Measurements from ENCODE around the gene FKRP. TPM values are rescaled to one million over a fixed set of nuclear protein-coding genes. Genes with fewer than 3 reads are reported as not detected.

Gene FKRP
- total RNA-seq, 1 experiment from 2014 or later: 10.6 TPM

- Histone ChIP-seq H2AFZ (no peak overlapping the region), H3K27me3 (ENCODE audit: insufficient read depth, low read depth) (no peaks in the 10 kb centered on the region), H3K4me2 (no peak overlapping the region), H3F3A (ENCODE audit: insufficient read depth, low read depth) (peaks cover 36% of the 10 kb centered on the region; the same call in 1 of the 2 replicates), H3K79me2 (ENCODE audit: low read depth) (no peaks in the 10 kb centered on the region), H3K36me3 (ENCODE audit: low read depth) (peaks cover 13% of the 10 kb centered on the region), H3K9me3 (ENCODE audit: insufficient read depth, low read depth) (no peaks in the 10 kb centered on the region), H3K9me2 (ENCODE audit: insufficient read depth) (no peaks in the 10 kb centered on the region), H3K4me3 (no peak overlapping the region), H3K27ac (no peak overlapping the region), H3K4me1 (replicated peaks; ENCODE audit: insufficient read depth) (peaks cover 8% of the 10 kb centered on the region), H4K20me1 (ENCODE audit: insufficient read depth) (no peaks in the 10 kb centered on the region)
- DNase-seq: no peak
- intact Hi-C loops (cut with micrococcal nuclease; ENCODE audit: unreplicated experiment): no loop called here
- CTCF ChIA-PET: no interaction called here
- POLR2A ChIA-PET (ENCODE audit: unreplicated experiment): no interaction called here
- no peak; the same call in 1 of the 2 replicates for TF ChIP-seq CTCF (conservative IDR thresholded peaks at IDR 0.05)
- TF ChIP-seq EZH2 (IDR thresholded peaks at IDR 0.05; ENCODE audit: low read depth): no peak
- BruUV-seq (replicated peaks): no TSS peak
These were observed 23.9 kb upstream of the FKRP start for GRCh38 chr19:46722004-46722380.

GRCh38 chr19:46722421-46723022 lies 23.3 kb upstream of the FKRP start:
- Histone ChIP-seq H3K36me3 (ENCODE audit: low read depth) (peaks cover 18% of the 10 kb centered on the region), H3K4me3 (no peak overlapping the region), H4K20me1 (ENCODE audit: insufficient read depth) (peaks cover 3% of the 10 kb centered on the region; the same call in 1 of the 2 replicates), H3K27me3 (ENCODE audit: insufficient read depth, low read depth) (no peaks in the 10 kb centered on the region), H3K4me1 (replicated peaks; ENCODE audit: insufficient read depth) (peaks cover 6% of the 10 kb centered on the region), H3K9me2 (ENCODE audit: insufficient read depth) (no peaks in the 10 kb centered on the region), H3K9me3 (ENCODE audit: insufficient read depth, low read depth) (no peaks in the 10 kb centered on the region), H3K27ac (no peak overlapping the region), H3K4me2 (no peak overlapping the region), H3F3A (ENCODE audit: insufficient read depth, low read depth) (peaks cover 34% of the 10 kb centered on the region; the same call in 1 of the 2 replicates), H3K79me2 (ENCODE audit: low read depth) (no peaks in the 10 kb centered on the region), H2AFZ (no peak overlapping the region)
- BruUV-seq (replicated peaks): no TSS peak
- TF ChIP-seq CTCF (conservative IDR thresholded peaks at IDR 0.05) (no peak), EZH2 (IDR thresholded peaks at IDR 0.05; ENCODE audit: low read depth) (no peak)
- ChIA-PET POLR2A (ENCODE audit: unreplicated experiment) (no interaction called here), CTCF (no interaction called here)
- DNase-seq: no peak
- intact Hi-C loops (cut with micrococcal nuclease; ENCODE audit: unreplicated experiment): no loop called here

- intact Hi-C loops (cut with micrococcal nuclease; ENCODE audit: unreplicated experiment): no loop called here
- Histone ChIP-seq H3K4me2 (no peak overlapping the region), H3K79me2 (ENCODE audit: low read depth) (no peaks in the 10 kb centered on the region; the same call in 1 of the 2 replicates), H3K9me2 (ENCODE audit: insufficient read depth) (no peaks in the 10 kb centered on the region), H3F3A (ENCODE audit: insufficient read depth, low read depth) (peaks cover 29% of the 10 kb centered on the region; the same call in 1 of the 2 replicates), H2AFZ (no peak overlapping the region), H3K27me3 (ENCODE audit: insufficient read depth, low read depth) (no peaks in the 10 kb centered on the region), H3K4me3 (no peak overlapping the region), H3K4me1 (replicated peaks; ENCODE audit: insufficient read depth) (peaks cover under 1% of the 10 kb centered on the region; the same call in 1 of the 2 replicates), H4K20me1 (ENCODE audit: insufficient read depth) (peaks cover 8% of the 10 kb centered on the region), H3K9me3 (ENCODE audit: insufficient read depth, low read depth) (no peaks in the 10 kb centered on the region), H3K36me3 (ENCODE audit: low read depth) (peaks cover 18% of the 10 kb centered on the region), H3K27ac (no peak overlapping the region)
- CTCF ChIA-PET: no interaction called here
- no peak for DNase-seq
- BruUV-seq (replicated peaks): no TSS peak
- TF ChIP-seq EZH2 (IDR thresholded peaks at IDR 0.05; ENCODE audit: low read depth): no peak
- POLR2A ChIA-PET (ENCODE audit: unreplicated experiment): no interaction called here
These were observed 22.8 kb upstream of the FKRP start for GRCh38 chr19:46723023-46723461.

All from PC-9 (cell line).